ENCODE results near the gene RABEP1.

DNA sequence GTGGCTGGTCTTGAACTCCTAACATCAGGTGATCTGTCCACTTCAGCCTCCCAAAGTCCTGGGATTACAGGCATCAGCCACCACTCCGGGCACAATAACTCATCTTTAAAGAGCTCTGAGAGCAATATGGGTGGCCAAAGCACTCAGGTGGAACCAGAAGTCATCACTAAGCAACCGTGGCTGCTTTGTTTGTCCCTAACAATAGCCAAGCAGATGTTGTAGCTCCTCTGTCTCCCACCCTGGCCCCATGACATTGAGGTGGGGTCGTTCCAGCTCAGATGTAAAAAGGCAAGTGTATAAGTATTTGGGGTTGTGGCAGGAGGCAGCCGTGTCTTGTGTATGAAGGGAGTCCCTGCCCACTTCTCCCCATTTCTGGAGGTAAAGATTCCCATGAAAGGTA, 43.8 kb upstream of the RABEP1 start:
- TF ChIP-seq, protein P1, sequence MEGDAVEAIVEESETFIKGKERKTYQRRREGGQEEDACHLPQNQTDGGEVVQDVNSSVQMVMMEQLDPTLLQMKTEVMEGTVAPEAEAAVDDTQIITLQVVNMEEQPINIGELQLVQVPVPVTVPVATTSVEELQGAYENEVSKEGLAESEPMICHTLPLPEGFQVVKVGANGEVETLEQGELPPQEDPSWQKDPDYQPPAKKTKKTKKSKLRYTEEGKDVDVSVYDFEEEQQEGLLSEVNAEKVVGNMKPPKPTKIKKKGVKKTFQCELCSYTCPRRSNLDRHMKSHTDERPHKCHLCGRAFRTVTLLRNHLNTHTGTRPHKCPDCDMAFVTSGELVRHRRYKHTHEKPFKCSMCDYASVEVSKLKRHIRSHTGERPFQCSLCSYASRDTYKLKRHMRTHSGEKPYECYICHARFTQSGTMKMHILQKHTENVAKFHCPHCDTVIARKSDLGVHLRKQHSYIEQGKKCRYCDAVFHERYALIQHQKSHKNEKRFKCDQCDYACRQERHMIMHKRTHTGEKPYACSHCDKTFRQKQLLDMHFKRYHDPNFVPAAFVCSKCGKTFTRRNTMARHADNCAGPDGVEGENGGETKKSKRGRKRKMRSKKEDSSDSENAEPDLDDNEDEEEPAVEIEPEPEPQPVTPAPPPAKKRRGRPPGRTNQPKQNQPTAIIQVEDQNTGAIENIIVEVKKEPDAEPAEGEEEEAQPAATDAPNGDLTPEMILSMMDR (IDR thresholded peaks at IDR 0.05): no peak
- no peak for TF ChIP-seq POLR2A (IDR thresholded peaks at IDR 0.05)
